ENCODE results near the gene KRTAP1-5. TPM values are rescaled to one million over a fixed set of nuclear protein-coding genes. Genes with fewer than 3 reads are reported as not detected.

Gene KRTAP1-5
- total and polyA plus RNA-seq, 2 donors (not counting 3 experiments of a cell fraction or from before 2014, with no cell fraction given), result not detected

DNA sequence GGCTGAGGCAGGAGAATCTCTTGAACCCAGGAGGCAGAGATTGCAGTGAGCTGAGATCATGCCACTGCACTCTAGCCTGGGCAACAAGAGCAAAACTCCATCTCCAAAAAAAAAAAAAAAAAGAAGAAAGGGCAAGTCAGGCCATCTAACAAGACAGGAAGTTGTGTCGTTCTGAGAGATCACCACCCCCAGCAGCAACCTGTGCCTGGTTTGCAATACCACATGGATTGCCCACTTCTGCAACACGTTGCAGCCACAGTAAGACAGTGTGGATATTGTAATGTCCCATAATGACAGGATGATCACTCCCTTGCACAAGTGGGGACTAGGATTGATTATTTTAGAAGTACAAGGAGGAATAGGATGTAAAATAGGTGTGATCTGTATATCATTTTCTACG is 42.0 kb upstream of the KRTAP1-5 start:
- no peak overlapping the region for H3K27ac ChIP-seq (ENCODE audit: insufficient read depth, low read depth, low read length)
- no peaks in the 10 kb centered on the region for H3K79me2 ChIP-seq (ENCODE audit: control insufficient read depth, insufficient read depth, low read length)
- H4K20me1 ChIP-seq (replicated peaks; ENCODE audit: control insufficient read depth, extremely low read depth, insufficient read depth, low read length), result no peaks in the 10 kb centered on the region
- dilution Hi-C loops (cut with MboI; ENCODE audit: extremely low pct_ligation_motif_present, low sequenced_read_pairs) (no loop called here), intact Hi-C loops (cut with micrococcal nuclease) (no loop called here)
- H3K36me3 ChIP-seq (ENCODE audit: control insufficient read depth in 2 of 2, extremely low read depth in 1 of 2, insufficient read depth in 2 of 2, low read length in 2 of 2), result no peaks in the 10 kb centered on the region
- H3K9ac ChIP-seq (replicated peaks; ENCODE audit: extremely low read depth, insufficient read depth, low read length), result no peak overlapping the region
- no peak overlapping the region for H3K4me2 ChIP-seq (ENCODE audit: insufficient read depth, low read length)
- no peaks in the 10 kb centered on the region for H3K9me1 ChIP-seq (replicated peaks; ENCODE audit: control insufficient read depth, extremely low read depth, insufficient read depth, low read length)
- no peak for TF ChIP-seq POLR2AphosphoS5 (IDR thresholded peaks at IDR 0.05; ENCODE audit: insufficient read depth, low read depth, low read length)
- no peak for TF ChIP-seq FOS (IDR thresholded peaks at IDR 0.05; ENCODE audit: borderline replicate concordance, insufficient read depth, low read length)
- TF ChIP-seq, protein P1, sequence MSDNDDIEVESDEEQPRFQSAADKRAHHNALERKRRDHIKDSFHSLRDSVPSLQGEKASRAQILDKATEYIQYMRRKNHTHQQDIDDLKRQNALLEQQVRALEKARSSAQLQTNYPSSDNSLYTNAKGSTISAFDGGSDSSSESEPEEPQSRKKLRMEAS (IDR thresholded peaks at IDR 0.05; ENCODE audit: insufficient read depth, insufficient read length), result no peak
- TF ChIP-seq POLR2A (IDR thresholded peaks at IDR 0.05; ENCODE audit: low read depth, low read length), result no peak
- TF ChIP-seq JUN (IDR thresholded peaks at IDR 0.05; ENCODE audit: borderline replicate concordance, insufficient read depth, insufficient read length, low read depth), result no peak
- no peak for TF ChIP-seq EZH2 (IDR thresholded peaks at IDR 0.05; ENCODE audit: borderline replicate concordance, low read depth, low read length, severe bottlenecking)
- no peak for TF ChIP-seq MYC (IDR thresholded peaks at IDR 0.05; ENCODE audit: low read depth, low read length)
- TF ChIP-seq, protein P2, sequence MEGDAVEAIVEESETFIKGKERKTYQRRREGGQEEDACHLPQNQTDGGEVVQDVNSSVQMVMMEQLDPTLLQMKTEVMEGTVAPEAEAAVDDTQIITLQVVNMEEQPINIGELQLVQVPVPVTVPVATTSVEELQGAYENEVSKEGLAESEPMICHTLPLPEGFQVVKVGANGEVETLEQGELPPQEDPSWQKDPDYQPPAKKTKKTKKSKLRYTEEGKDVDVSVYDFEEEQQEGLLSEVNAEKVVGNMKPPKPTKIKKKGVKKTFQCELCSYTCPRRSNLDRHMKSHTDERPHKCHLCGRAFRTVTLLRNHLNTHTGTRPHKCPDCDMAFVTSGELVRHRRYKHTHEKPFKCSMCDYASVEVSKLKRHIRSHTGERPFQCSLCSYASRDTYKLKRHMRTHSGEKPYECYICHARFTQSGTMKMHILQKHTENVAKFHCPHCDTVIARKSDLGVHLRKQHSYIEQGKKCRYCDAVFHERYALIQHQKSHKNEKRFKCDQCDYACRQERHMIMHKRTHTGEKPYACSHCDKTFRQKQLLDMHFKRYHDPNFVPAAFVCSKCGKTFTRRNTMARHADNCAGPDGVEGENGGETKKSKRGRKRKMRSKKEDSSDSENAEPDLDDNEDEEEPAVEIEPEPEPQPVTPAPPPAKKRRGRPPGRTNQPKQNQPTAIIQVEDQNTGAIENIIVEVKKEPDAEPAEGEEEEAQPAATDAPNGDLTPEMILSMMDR (IDR thresholded peaks at IDR 0.05; ENCODE audit: extremely low read depth in 1 of 2, insufficient read depth in 1 of 2, low read depth in 1 of 2, low read length in 2 of 2), result no peak
- TF ChIP-seq GATA2 (IDR thresholded peaks at IDR 0.05; ENCODE audit: insufficient read depth, insufficient read length, low read depth, low read length), result no peak
- no peak overlapping the region for H3K4me3 ChIP-seq (replicated peaks in 1 of 3; ENCODE audit: insufficient read depth in 1 of 3, low read depth in 1 of 3, low read length in 3 of 3)
- DNase-seq (ENCODE audit: low read depth, low spot score) (no peak), FAIRE-seq (no peak)
- no TSS peak for BruUV-seq (replicated peaks)
- H2AFZ ChIP-seq (ENCODE audit: low read depth, low read length), result no peak overlapping the region
- POLR2A ChIA-PET, result no interaction called here
- H3K4me1 ChIP-seq (ENCODE audit: control insufficient read depth, extremely low read depth, insufficient read depth, low read length), result no peaks in the 10 kb centered on the region
- no peaks in the 10 kb centered on the region for H3K27me3 ChIP-seq (ENCODE audit: control insufficient read depth in 2 of 2, insufficient read depth in 2 of 2, low read length in 2 of 2)
- H3K9me3 ChIP-seq (replicated peaks; ENCODE audit: control insufficient read depth, insufficient read depth, low read length), result no peaks in the 10 kb centered on the region
- CTCF ChIA-PET, result no interaction called here

All from endothelial cell of umbilical vein (primary cell).